DND-41 (cell line): Measurements from ENCODE around the gene TADA2B.

Experiments
- EZH2 ChIP-seq: IDR thresholded peaks from 3 replicates; pipeline ENCODE4 v1.6.1; 2012; ENCODE audit warnings: borderline replicate concordance, low read depth, mild to moderate bottlenecking, moderate library complexity, low read length, inconsistent platforms; ENCODE audit not compliant: severe bottlenecking
- TF ChIP-seq, protein P1 (sequence below): IDR thresholded peaks from 2 replicates; pipeline ENCODE4 v1.5.1; 2012; ENCODE audit warnings: borderline replicate concordance, low read length, moderate library complexity, mild to moderate bottlenecking; ENCODE audit not compliant: poor library complexity, severe bottlenecking; ENCODE audit errors: extremely low read depth

DNA sequence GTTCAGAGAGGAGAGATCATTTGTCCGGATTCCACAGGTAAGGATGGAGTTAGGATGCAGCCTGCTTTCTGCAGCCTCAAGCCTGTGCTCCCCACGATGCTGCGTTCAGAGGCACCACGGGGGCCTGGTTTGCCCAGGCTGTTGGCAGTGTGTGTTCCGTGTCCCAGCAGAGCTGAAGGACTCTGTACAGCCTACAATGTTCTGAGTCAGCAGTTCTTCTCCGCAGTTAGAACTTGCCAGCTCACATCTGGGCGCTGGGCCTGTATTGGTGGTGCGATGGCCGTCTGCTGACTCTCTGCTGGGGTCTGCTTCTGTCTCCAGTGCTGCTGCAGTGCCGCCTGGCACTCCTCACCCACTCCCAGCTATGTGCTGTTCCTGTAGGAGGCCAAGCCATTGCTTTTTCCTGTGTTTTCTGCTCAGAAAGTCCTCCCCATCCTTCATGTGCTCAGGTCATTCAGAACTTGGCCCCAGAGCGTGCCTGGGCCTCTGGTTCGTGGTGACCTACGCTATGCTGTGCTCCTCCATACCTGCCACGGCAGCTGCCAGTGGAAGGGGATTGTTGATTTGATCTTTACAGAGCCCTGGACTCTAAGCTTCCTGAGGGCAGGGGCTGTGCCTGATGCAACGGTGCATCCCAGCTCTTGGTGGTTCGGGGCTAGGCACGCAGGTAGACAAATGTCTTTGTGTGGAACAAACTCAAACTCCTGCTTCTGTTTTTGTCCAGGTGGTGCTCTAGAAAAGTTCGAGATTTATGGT, 42.6 kb upstream of the TADA2B start:
- TF ChIP-seq, protein P1, sequence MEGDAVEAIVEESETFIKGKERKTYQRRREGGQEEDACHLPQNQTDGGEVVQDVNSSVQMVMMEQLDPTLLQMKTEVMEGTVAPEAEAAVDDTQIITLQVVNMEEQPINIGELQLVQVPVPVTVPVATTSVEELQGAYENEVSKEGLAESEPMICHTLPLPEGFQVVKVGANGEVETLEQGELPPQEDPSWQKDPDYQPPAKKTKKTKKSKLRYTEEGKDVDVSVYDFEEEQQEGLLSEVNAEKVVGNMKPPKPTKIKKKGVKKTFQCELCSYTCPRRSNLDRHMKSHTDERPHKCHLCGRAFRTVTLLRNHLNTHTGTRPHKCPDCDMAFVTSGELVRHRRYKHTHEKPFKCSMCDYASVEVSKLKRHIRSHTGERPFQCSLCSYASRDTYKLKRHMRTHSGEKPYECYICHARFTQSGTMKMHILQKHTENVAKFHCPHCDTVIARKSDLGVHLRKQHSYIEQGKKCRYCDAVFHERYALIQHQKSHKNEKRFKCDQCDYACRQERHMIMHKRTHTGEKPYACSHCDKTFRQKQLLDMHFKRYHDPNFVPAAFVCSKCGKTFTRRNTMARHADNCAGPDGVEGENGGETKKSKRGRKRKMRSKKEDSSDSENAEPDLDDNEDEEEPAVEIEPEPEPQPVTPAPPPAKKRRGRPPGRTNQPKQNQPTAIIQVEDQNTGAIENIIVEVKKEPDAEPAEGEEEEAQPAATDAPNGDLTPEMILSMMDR, result no peak
- TF ChIP-seq EZH2, result no peak
